H1 (cell line): ENCODE measurements around the gene UTP25. TPM values are rescaled to one million over a fixed set of nuclear protein-coding genes. Genes with fewer than 3 reads are reported as not detected.
A peak's percentile ranks its signal among the peaks of the same experiment; 100 is the strongest.

ENCODE experiments used
- CTCF ChIA-PET: fragments of 300-600 bp; sonication (Branson Sonifier 250); formaldehyde crosslinking; loops from one replicate; lab custom pipeline; 2021; ENCODE audit not compliant: partially characterized antibody; lab: Charles Lee
- POLR2A ChIA-PET: fragments of 300-600 bp; sonication (Branson Sonifier 250); formaldehyde crosslinking; loops from one replicate; lab custom pipeline; 2021; ENCODE audit warnings: inconsistent platforms; ENCODE audit not compliant: partially characterized antibody; lab: Charles Lee
- DNase-seq, 2 experiments: peaks; one replicate each; pipeline versions ENCODE4 v3.0.0 to v3.0.0-alpha.2; 2010 to 2022; ENCODE audit warnings: low spot score in 2 of 2, low read depth in 1 of 2, mixed read lengths in 1 of 2
- FAIRE-seq: peaks from 2 replicates; lab custom pipeline; 2011; peaks lifted over from hg19 to GRCh38; lab: Jason Lieb, UNC
- H2AFZ ChIP-seq: 2 replicates; pipeline ENCODE4 v1.8.1; 2012; ENCODE audit warnings: low read length, inconsistent platforms
- H2AK5ac ChIP-seq: 2 replicates; pipeline ENCODE4 v1.6.1; 2013; ENCODE audit warnings: low read depth, low read length
- H2BK120ac ChIP-seq: replicated peaks from 2 replicates; pipeline ENCODE3; 2013; ENCODE audit warnings: low read depth, low read length, inconsistent platforms
- H2BK12ac ChIP-seq: 2 replicates; pipeline ENCODE4 v1.6.1; 2013; ENCODE audit warnings: low read depth, low read length
- H2BK15ac ChIP-seq: 2 replicates; pipeline ENCODE4 v1.6.1; 2013; ENCODE audit warnings: low read length
- H2BK20ac ChIP-seq: 2 replicates; pipeline ENCODE4 v1.6.1; 2013; ENCODE audit warnings: low read length
- H2BK5ac ChIP-seq: 2 replicates; pipeline ENCODE4 v1.6.1; 2013; ENCODE audit warnings: low read depth, low read length
- H3K14ac ChIP-seq: 2 replicates; pipeline ENCODE4 v1.6.1; 2013; ENCODE audit warnings: inconsistent platforms; ENCODE audit not compliant: insufficient read length
- H3K18ac ChIP-seq: 2 replicates; pipeline ENCODE4 v1.6.1; 2013; ENCODE audit warnings: low read length; ENCODE audit errors: extremely low read depth
- H3K23ac ChIP-seq: 2 replicates; pipeline ENCODE4 v1.6.1; 2013; ENCODE audit warnings: inconsistent platforms; ENCODE audit not compliant: insufficient read length
- H3K23me2 ChIP-seq: 2 replicates; pipeline ENCODE4 v1.6.1; 2013; ENCODE audit warnings: low read depth, low read length
- H3K27ac ChIP-seq: 2 replicates; pipeline ENCODE4 v1.6.1; 2011; ENCODE audit warnings: low read depth, low read length, inconsistent platforms
- H3K27me3 ChIP-seq, 4 experiments: replicated peaks in 1 of 4; 1 replicate in 1 of 4; 2 replicates in 3 of 4; pipeline versions ENCODE4 v1.6.1 to v1.8.1; 2011 to 2013; ENCODE audit warnings: low read length in 3 of 4, mild to moderate bottlenecking in 3 of 4, inconsistent platforms in 2 of 4, mixed read lengths in 2 of 4, moderate library complexity in 1 of 4; ENCODE audit not compliant: control insufficient read depth in 3 of 4, insufficient read depth in 3 of 4; ENCODE audit errors: extremely low read depth in 1 of 4
- H3K36me3 ChIP-seq, 4 experiments: 2 replicates each; pipeline versions ENCODE4 v1.6.1 to v1.8.1; 2011 to 2013; ENCODE audit warnings: mild to moderate bottlenecking in 4 of 4, low read length in 3 of 4, moderate library complexity in 2 of 4, control low read depth in 1 of 4, inconsistent platforms in 1 of 4; ENCODE audit not compliant: insufficient read depth in 4 of 4, control insufficient read depth in 2 of 4
- H3K4ac ChIP-seq: replicated peaks from 2 replicates; pipeline ENCODE3; 2013; ENCODE audit warnings: low read length, low read depth, mixed read lengths, inconsistent platforms; ENCODE audit not compliant: insufficient read length
- H3K4me1 ChIP-seq, 4 experiments: replicated peaks in 1 of 4; 1 replicate in 1 of 4; 2 replicates in 3 of 4; pipeline versions ENCODE4 v1.6.1 to v1.8.1; 2011 to 2013; ENCODE audit warnings: low read length in 3 of 4, inconsistent platforms in 2 of 4, mixed read lengths in 1 of 4; ENCODE audit not compliant: insufficient read depth in 4 of 4, control insufficient read depth in 3 of 4
- H3K4me2 ChIP-seq, 2 experiments: 2 replicates each; pipeline versions ENCODE4 v1.6.1 to v1.8.1; 2011 to 2013; ENCODE audit warnings: low read depth in 2 of 2, low read length in 2 of 2, control low read depth in 1 of 2, inconsistent platforms in 1 of 2, mild to moderate bottlenecking in 1 of 2; ENCODE audit not compliant: insufficient read depth in 1 of 2
- H3K4me3 ChIP-seq, 4 experiments: fragments of 200-600, 300-600 bp in 1 of 4; sonication (generic), shearing (Covaris generic), sonication (Bioruptor Twin) in 1 of 4; 2 replicates each; pipeline versions ENCODE4 v1.5.1 to v1.8.1; 2011 to 2016; ENCODE audit warnings: low read length in 4 of 4, low read depth in 3 of 4, control low read depth in 2 of 4, inconsistent platforms in 2 of 4, mild to moderate bottlenecking in 2 of 4, mixed read lengths in 1 of 4, moderate library complexity in 1 of 4; ENCODE audit not compliant: insufficient read depth in 2 of 4; ENCODE audit errors: extremely low read depth in 1 of 4
- H3K56ac ChIP-seq: replicated peaks from 2 replicates; pipeline ENCODE3; 2013; ENCODE audit warnings: low read depth, mild to moderate bottlenecking, mixed read lengths, low read length, inconsistent platforms; ENCODE audit not compliant: insufficient read length
- H3K79me1 ChIP-seq: 2 replicates; pipeline ENCODE4 v1.6.1; 2013; ENCODE audit warnings: low read depth, low read length, control low read depth
- H3K79me2 ChIP-seq, 2 experiments: 2 replicates each; pipeline versions ENCODE4 v1.6.1 to v1.8.1; 2012 to 2013; ENCODE audit warnings: low read length in 2 of 2, mild to moderate bottlenecking in 2 of 2, inconsistent platforms in 1 of 2; ENCODE audit not compliant: insufficient read depth in 2 of 2, control insufficient read depth in 1 of 2
- H3K9ac ChIP-seq, 4 experiments: replicated peaks in 1 of 4; 1 replicate in 1 of 4; 2 replicates in 3 of 4; pipeline versions ENCODE4 v1.6.1 to v1.8.1; 2011 to 2013; ENCODE audit warnings: low read depth in 3 of 4, low read length in 3 of 4, control low read depth in 2 of 4, mild to moderate bottlenecking in 2 of 4, moderate library complexity in 2 of 4, inconsistent platforms in 1 of 4; ENCODE audit errors: extremely low read depth in 1 of 4
- H3K9me3 ChIP-seq, 2 experiments: 2 replicates each; pipeline versions ENCODE4 v1.6.1 to v1.8.1; 2012 to 2013; ENCODE audit warnings: mild to moderate bottlenecking in 2 of 2, moderate library complexity in 2 of 2, control low read depth in 1 of 2, inconsistent platforms in 1 of 2, low read depth in 1 of 2, low read length in 1 of 2, mixed read lengths in 1 of 2; ENCODE audit not compliant: insufficient read depth in 2 of 2
- H4K20me1 ChIP-seq, 2 experiments: replicated peaks in 1 of 2; 2 replicates each; pipeline versions ENCODE3 to v1.8.1; 2011 to 2013; ENCODE audit warnings: inconsistent platforms in 2 of 2, low read length in 2 of 2, mild to moderate bottlenecking in 1 of 2; ENCODE audit not compliant: insufficient read depth in 2 of 2, control insufficient read depth in 1 of 2
- H4K5ac ChIP-seq: 2 replicates; pipeline ENCODE4 v1.6.1; 2013; ENCODE audit warnings: low read length, low read depth, mixed read lengths, inconsistent platforms; ENCODE audit not compliant: insufficient read length
- H4K8ac ChIP-seq: 2 replicates; pipeline ENCODE4 v1.8.0; 2013; ENCODE audit warnings: mild to moderate bottlenecking, moderate library complexity, low read length, inconsistent platforms; ENCODE audit not compliant: insufficient read depth; ENCODE audit errors: extremely low read depth
- H4K91ac ChIP-seq: replicated peaks from 2 replicates; pipeline ENCODE3; 2013; ENCODE audit warnings: low read length, mixed read lengths, inconsistent platforms; ENCODE audit not compliant: insufficient read length
- CBX8 ChIP-seq: fragments of 300-800, 300-1000 bp; sonication (generic); IDR thresholded peaks from 2 replicates; pipeline ENCODE4 v1.7.1; 2016; ENCODE audit warnings: low read depth, low read length, borderline replicate concordance
- SP2 ChIP-seq: IDR thresholded peaks from 2 replicates; pipeline ENCODE4 v1.6.1; 2012; ENCODE audit warnings: mild to moderate bottlenecking, low read length, inconsistent platforms
- WGBS, 2 experiments: shearing (Covaris generic) in 1 of 2; methylation state at CpG; one replicate each; pipeline versions ENCODE4 v1.1.6 to v1.1.7; 2013 to 2015; ENCODE audit warnings: low lambda C conversion rate in 2 of 2, mixed read lengths in 2 of 2, inconsistent platforms in 1 of 2, low coverage in 1 of 2, missing lambda C conversion rate in 1 of 2; ENCODE audit not compliant: insufficient replicate concordance in 2 of 2, insufficient coverage in 1 of 2, insufficient read length in 1 of 2; ENCODE audit errors: extremely low coverage in 1 of 2, missing lambda C conversion rate in 1 of 2; 5-methylcytosine and 5-hydroxymethylcytosine counted together
- polyA plus RNA-seq, 7 experiments: library from polyadenylated mRNA; depleted of rRNA in 3 of 7; stranded (reverse) in 5 of 7; unstranded in 2 of 7; fragments of >200 nt in 5 of 7; fragments of 200-250 nt in 2 of 7; gene quantifications; 1 replicate in 5 of 7; 2 replicates in 1 of 7; 4 replicates in 1 of 7; pipeline versions ENCODE4 v1.2.1 to v1.2.3, GENCODE V29; 2011 to 2013; ENCODE audit warnings: missing spikeins in 2 of 7, mixed read lengths in 2 of 7
- total RNA-seq: library from RNA; stranded (reverse); fragmentation: NEBNext Ultra II Directional; extraction: Animal tissue kit (Norgen Biotek cat#: 25700); gene quantifications from 2 replicates; pipeline ENCODE4 v1.2.1, GENCODE V29; 2021

UTP25 gene
- total and polyA plus RNA-seq, 2 of the 8 experiments (the other 6 are each of a cell fraction or from before 2014, with no cell fraction given), result 4.0 to 7.6 TPM

DNA sequence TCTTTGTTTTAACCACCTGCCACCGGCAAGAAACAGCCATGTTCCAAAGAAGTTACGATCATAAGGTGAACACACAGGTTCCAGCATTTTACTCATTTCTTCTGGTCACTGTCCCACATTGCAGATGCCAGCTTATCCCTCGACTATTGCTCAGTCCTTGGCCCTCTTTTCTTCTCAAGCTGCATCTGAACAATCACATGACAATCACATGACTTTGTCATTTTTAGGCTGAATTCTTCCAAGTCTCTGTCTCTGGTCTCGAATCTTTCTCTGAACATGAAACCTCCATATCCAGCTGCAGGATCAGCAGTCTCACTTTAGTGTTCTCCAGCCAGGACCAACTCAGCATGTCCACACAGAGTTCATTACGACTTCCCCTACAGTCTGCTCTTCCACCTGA lies 53.8 kb downstream of the UTP25 start:
- H4K5ac ChIP-seq, result no peak overlapping the region
- no peak overlapping the region for H2BK120ac ChIP-seq
- H3K27me3 ChIP-seq, result no peaks in the 10 kb centered on the region
- no peak overlapping the region for H3K56ac ChIP-seq
- H2BK12ac ChIP-seq, result no peak overlapping the region
- H3K4me2 ChIP-seq, result no peak overlapping the region
- no peak overlapping the region for H3K14ac ChIP-seq
- no peak overlapping the region for H2BK15ac ChIP-seq
- no peaks in the 10 kb centered on the region; a peak in 1 of 7 replicates for H3K4me1 ChIP-seq
- no peaks in the 10 kb centered on the region for H3K23me2 ChIP-seq
- DNase-seq, result no peak
- H3K9ac ChIP-seq, result no peak overlapping the region
- H3K79me2 ChIP-seq, result no peaks in the 10 kb centered on the region
- no peaks in the 10 kb centered on the region for H3K79me1 ChIP-seq
- H4K91ac ChIP-seq, result no peak overlapping the region
- no peaks in the 10 kb centered on the region for H4K20me1 ChIP-seq
- no peak for FAIRE-seq
- H2BK5ac ChIP-seq, result no peak overlapping the region
- H3K27ac ChIP-seq, result no peak overlapping the region
- TF ChIP-seq SP2 (no peak), CBX8 (no peak)
- TF ChIP-seq, all 59 proteins: peak for 0
- Histone ChIP-seq H3K4ac (no peak overlapping the region), H3K18ac (no peak overlapping the region), H2AK5ac (no peak overlapping the region), H3K4me3 (no peak overlapping the region), H3K23ac (no peak overlapping the region), H2BK20ac (no peak overlapping the region), H2AFZ (peak overlapping the region; percentile 56; the same call in 1 of the 2 replicates), H3K9me3 (no peaks in the 10 kb centered on the region), H3K36me3 (no peaks in the 10 kb centered on the region), H4K8ac (no peak overlapping the region)
- ChIA-PET POLR2A (no interaction called here), CTCF (interaction anchor here (0.7 to 1.4 kb wide), 3 partner anchors 12 to 58 kb away, joined by 3 to 6 read pairs (median 5); no protein-coding TSS in a partner anchor)
- WGBS, 2 experiments, result 91% methylated on average over 5 of the region's 5 CpGs; no CpG with 5 or more reads in 1 of the 2 experiments
